ENCODE results near the gene MACROH2A1.

The MACROH2A1 gene

GRCh38 chr5:135322271-135322670 is 76.8 kb downstream of the MACROH2A1 start:
- H3K9me3 ChIP-seq (replicated peaks in 1 of 11): no peaks in the 10 kb centered on the region
- H3K36me3 ChIP-seq: no peaks in the 10 kb centered on the region
- no peak overlapping the region for H3K4me3 ChIP-seq
- no peaks in the 10 kb centered on the region for H4K20me1 ChIP-seq
- H3K4me2 ChIP-seq: no peak overlapping the region
- H3K27me3 ChIP-seq: no peaks in the 10 kb centered on the region
- TF ChIP-seq Cebpa-rat (IDR thresholded peaks at IDR 0.05): no peak
- H3K9ac ChIP-seq: no peak overlapping the region
- no peaks in the 10 kb centered on the region for H3K4me1 ChIP-seq
- H3K27ac ChIP-seq: no peak overlapping the region

- no peak overlapping the region for H3K27ac ChIP-seq
Measured at GRCh38 chr5:135320718-135321484, 78.1 kb downstream of the MACROH2A1 start.

GRCh38 chr5:135319928-135320606 is 79.0 kb downstream of the MACROH2A1 start:
- no peaks in the 10 kb centered on the region for H3K36me3 ChIP-seq
- H3K4me1 ChIP-seq: no peaks in the 10 kb centered on the region; a peak in 1 of 20 replicates
- TF ChIP-seq Cebpa-rat (IDR thresholded peaks at IDR 0.05): no peak

More at GRCh38 chr5:135320718-135321484, 78.1 kb downstream of the MACROH2A1 start:
- H3K27me3 ChIP-seq: no peaks in the 10 kb centered on the region
- H3K9ac ChIP-seq: no peak overlapping the region
- H3K36me3 ChIP-seq: no peaks in the 10 kb centered on the region
- no peaks in the 10 kb centered on the region for H4K20me1 ChIP-seq
- no peak for TF ChIP-seq Cebpa-rat (IDR thresholded peaks at IDR 0.05)
- H3K4me3 ChIP-seq: no peak overlapping the region
- no peaks in the 10 kb centered on the region for H3K9me3 ChIP-seq (replicated peaks in 1 of 11)
- no peak overlapping the region for H3K4me2 ChIP-seq
- H3K4me1 ChIP-seq: no peaks in the 10 kb centered on the region

GRCh38 chr5:135319458-135319857 is 79.6 kb downstream of the MACROH2A1 start:
- H3K9me3 ChIP-seq (replicated peaks in 1 of 11): no peaks in the 10 kb centered on the region
- H3K4me3 ChIP-seq: no peak overlapping the region
- H3K4me1 ChIP-seq: no peaks in the 10 kb centered on the region; a peak in 1 of 20 replicates
- no peak overlapping the region for H3K4me2 ChIP-seq
- H3K9ac ChIP-seq: no peak overlapping the region
- no peaks in the 10 kb centered on the region for H3K27me3 ChIP-seq
- no peak overlapping the region for H3K27ac ChIP-seq
- no peak for TF ChIP-seq Cebpa-rat (IDR thresholded peaks at IDR 0.05)
- no peaks in the 10 kb centered on the region for H4K20me1 ChIP-seq
- H3K36me3 ChIP-seq: no peaks in the 10 kb centered on the region

More at GRCh38 chr5:135319928-135320606, 79.0 kb downstream of the MACROH2A1 start:
- no peaks in the 10 kb centered on the region for H4K20me1 ChIP-seq
- H3K27me3 ChIP-seq: no peaks in the 10 kb centered on the region
- H3K27ac ChIP-seq: no peak overlapping the region
- no peak overlapping the region for H3K9ac ChIP-seq
- H3K4me2 ChIP-seq: no peak overlapping the region
- H3K9me3 ChIP-seq (replicated peaks in 1 of 11): no peaks in the 10 kb centered on the region
- H3K4me3 ChIP-seq: no peak overlapping the region

- H3K4me2 ChIP-seq: no peak overlapping the region
- H4K20me1 ChIP-seq: no peaks in the 10 kb centered on the region
- H3K4me3 ChIP-seq: no peak overlapping the region
- TF ChIP-seq Cebpa-rat (IDR thresholded peaks at IDR 0.05): no peak
- no peaks in the 10 kb centered on the region for H3K9me3 ChIP-seq (replicated peaks in 1 of 11)
- no peak overlapping the region for H3K9ac ChIP-seq
- H3K27ac ChIP-seq: no peak overlapping the region
- no peaks in the 10 kb centered on the region; a peak in 1 of 20 replicates for H3K4me1 ChIP-seq
- no peaks in the 10 kb centered on the region for H3K27me3 ChIP-seq
- no peaks in the 10 kb centered on the region for H3K36me3 ChIP-seq
Measured at GRCh38 chr5:135318924-135319323, 80.1 kb downstream of the MACROH2A1 start.

- Histone ChIP-seq H3K4me3 (no peak overlapping the region), H3K27ac (no peak overlapping the region), H3K36me3 (no peaks in the 10 kb centered on the region), H3K9me3 (replicated peaks in 1 of 11) (no peaks in the 10 kb centered on the region), H4K20me1 (no peaks in the 10 kb centered on the region), H3K4me2 (no peak overlapping the region), H3K27me3 (no peaks in the 10 kb centered on the region), H3K9ac (no peak overlapping the region), H3K4me1 (no peaks in the 10 kb centered on the region; a peak in 1 of 20 replicates)
- TF ChIP-seq Cebpa-rat (IDR thresholded peaks at IDR 0.05): no peak
Measured at GRCh38 chr5:135318037-135318436, 81.0 kb downstream of the MACROH2A1 start.

- H4K20me1 ChIP-seq: no peaks in the 10 kb centered on the region
- no peak overlapping the region for H3K4me2 ChIP-seq
- TF ChIP-seq Cebpa-rat (IDR thresholded peaks at IDR 0.05): no peak
- H3K36me3 ChIP-seq: no peaks in the 10 kb centered on the region
- no peak overlapping the region for H3K27ac ChIP-seq
- no peaks in the 10 kb centered on the region; a peak in 1 of 20 replicates for H3K4me1 ChIP-seq
- no peaks in the 10 kb centered on the region for H3K9me3 ChIP-seq (replicated peaks in 1 of 11)
- no peak overlapping the region for H3K9ac ChIP-seq
- H3K27me3 ChIP-seq: no peaks in the 10 kb centered on the region
- H3K4me3 ChIP-seq: no peak overlapping the region
Measured at GRCh38 chr5:135317286-135317685, 81.7 kb downstream of the MACROH2A1 start.

- peaks cover 0 to 8% (median 3%) of the 10 kb centered on the region in 10 experiments; a peak in 11 of 20 replicates for H3K4me1 ChIP-seq
- H3K4me2 ChIP-seq: no peak overlapping the region
- no peak for TF ChIP-seq Cebpa-rat (IDR thresholded peaks at IDR 0.05)
- no peak overlapping the region for H3K27ac ChIP-seq
- no peaks in the 10 kb centered on the region for H4K20me1 ChIP-seq
- no peaks in the 10 kb centered on the region for H3K36me3 ChIP-seq
- no peak overlapping the region for H3K4me3 ChIP-seq
- no peaks in the 10 kb centered on the region for H3K9me3 ChIP-seq (replicated peaks in 1 of 11)
- no peak overlapping the region for H3K9ac ChIP-seq
- no peaks in the 10 kb centered on the region for H3K27me3 ChIP-seq
Measured at GRCh38 chr5:135315386-135315785, 83.6 kb downstream of the MACROH2A1 start.

- TF ChIP-seq Cebpa-rat (IDR thresholded peaks at IDR 0.05): no peak
- Histone ChIP-seq H3K27me3 (no peaks in the 10 kb centered on the region), H4K20me1 (no peaks in the 10 kb centered on the region), H3K4me3 (no peak overlapping the region), H3K4me1 (peaks cover 0 to 22% (median 12%) of the 10 kb centered on the region in 10 experiments; a peak in 13 of 20 replicates), H3K27ac (no peak overlapping the region), H3K9me3 (replicated peaks in 1 of 11) (no peaks in the 10 kb centered on the region), H3K36me3 (no peaks in the 10 kb centered on the region), H3K9ac (no peak overlapping the region), H3K4me2 (0 out of 22 replicates have a peak overlapping the region, but pooled peaks of 1 of the 11 experiments have one; percentile 11)
Measured at GRCh38 chr5:135313946-135314345, 85.1 kb downstream of the MACROH2A1 start.

Data from BLaER1 treated with 17β-estradiol and CSF1 and Interleukin-3, amounts not matched to agents 10 nM and 100 nM (cell line).